Measurements from ENCODE around the gene FXYD1. TPM values are rescaled to one million over a fixed set of nuclear protein-coding genes. Genes with fewer than 3 reads are reported as not detected.

The FXYD1 gene
- total RNA-seq, 1 experiment from 2014 or later, result not detected

GRCh38 chr19:35143818-35144217, 5.2 kb downstream of the FXYD1 start:
- no peak overlapping the region for H3K27ac Mint-ChIP-seq (ENCODE audit: low read depth, unreplicated experiment)
- TF ChIP-seq, protein P1, sequence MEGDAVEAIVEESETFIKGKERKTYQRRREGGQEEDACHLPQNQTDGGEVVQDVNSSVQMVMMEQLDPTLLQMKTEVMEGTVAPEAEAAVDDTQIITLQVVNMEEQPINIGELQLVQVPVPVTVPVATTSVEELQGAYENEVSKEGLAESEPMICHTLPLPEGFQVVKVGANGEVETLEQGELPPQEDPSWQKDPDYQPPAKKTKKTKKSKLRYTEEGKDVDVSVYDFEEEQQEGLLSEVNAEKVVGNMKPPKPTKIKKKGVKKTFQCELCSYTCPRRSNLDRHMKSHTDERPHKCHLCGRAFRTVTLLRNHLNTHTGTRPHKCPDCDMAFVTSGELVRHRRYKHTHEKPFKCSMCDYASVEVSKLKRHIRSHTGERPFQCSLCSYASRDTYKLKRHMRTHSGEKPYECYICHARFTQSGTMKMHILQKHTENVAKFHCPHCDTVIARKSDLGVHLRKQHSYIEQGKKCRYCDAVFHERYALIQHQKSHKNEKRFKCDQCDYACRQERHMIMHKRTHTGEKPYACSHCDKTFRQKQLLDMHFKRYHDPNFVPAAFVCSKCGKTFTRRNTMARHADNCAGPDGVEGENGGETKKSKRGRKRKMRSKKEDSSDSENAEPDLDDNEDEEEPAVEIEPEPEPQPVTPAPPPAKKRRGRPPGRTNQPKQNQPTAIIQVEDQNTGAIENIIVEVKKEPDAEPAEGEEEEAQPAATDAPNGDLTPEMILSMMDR (IDR thresholded peaks at IDR 0.05; ENCODE audit: unreplicated experiment), result no peak
- no peaks in the 10 kb centered on the region for H3K9me3 Mint-ChIP-seq (ENCODE audit: unreplicated experiment)
- ChIA-PET CTCF (interaction anchor here (0.5 to 1.7 kb wide), 5 partner anchors 10 to 205 kb away, joined by 3 to 7 read pairs (median 4); partner anchors contain the start of genes FXYD5 and HAMP), POLR2A (no interaction called here)
- intact Hi-C loops (cut with micrococcal nuclease), result loop anchor here (10.0 kb wide), 1 partner anchor 321 kb away; no protein-coding TSS in a partner anchor
- peaks cover 15% of the 10 kb centered on the region for H3K4me1 Mint-ChIP-seq (ENCODE audit: insufficient read depth, unreplicated experiment)
- H3K4me3 Mint-ChIP-seq (ENCODE audit: unreplicated experiment), result no peak overlapping the region
- BruUV-seq (replicated peaks), result no TSS peak
- no peaks in the 10 kb centered on the region for H3K36me3 Mint-ChIP-seq (ENCODE audit: insufficient read depth, unreplicated experiment)
- peaks cover 19% of the 10 kb centered on the region for H3K27me3 Mint-ChIP-seq (ENCODE audit: insufficient read depth, unreplicated experiment)
- DNase-seq (ENCODE audit: unreplicated experiment), result no peak

- ChIA-PET POLR2A (no interaction called here), CTCF (interaction anchor here (1.7 to 2.3 kb wide), 2 partner anchors 8 to 10 kb away, joined by 7 to 18 read pairs; partner anchors contain the start of gene FXYD5)
- Mint-ChIP-seq H3K4me3 (ENCODE audit: unreplicated experiment) (no peak overlapping the region), H3K4me1 (ENCODE audit: insufficient read depth, unreplicated experiment) (peaks cover 15% of the 10 kb centered on the region), H3K27me3 (ENCODE audit: insufficient read depth, unreplicated experiment) (peaks cover 19% of the 10 kb centered on the region), H3K9me3 (ENCODE audit: unreplicated experiment) (no peaks in the 10 kb centered on the region), H3K27ac (ENCODE audit: low read depth, unreplicated experiment) (no peak overlapping the region), H3K36me3 (ENCODE audit: insufficient read depth, unreplicated experiment) (no peaks in the 10 kb centered on the region)
- BruUV-seq (replicated peaks), result no TSS peak
- TF ChIP-seq, protein P1 (IDR thresholded peaks at IDR 0.05; ENCODE audit: unreplicated experiment), result no peak
- no peak for DNase-seq (ENCODE audit: unreplicated experiment)
- intact Hi-C loops (cut with micrococcal nuclease), result loop anchor here (10.0 kb wide), 1 partner anchor 321 kb away; no protein-coding TSS in a partner anchor
Measured at GRCh38 chr19:35144259-35144599, 5.6 kb downstream of the FXYD1 start.

- peak; percentile 64 for DNase-seq (ENCODE audit: unreplicated experiment)
- TF ChIP-seq, protein P1 (IDR thresholded peaks at IDR 0.05; ENCODE audit: unreplicated experiment), result no peak
- Mint-ChIP-seq H3K27me3 (ENCODE audit: insufficient read depth, unreplicated experiment) (peaks cover 19% of the 10 kb centered on the region), H3K9me3 (ENCODE audit: unreplicated experiment) (no peaks in the 10 kb centered on the region), H3K36me3 (ENCODE audit: insufficient read depth, unreplicated experiment) (no peaks in the 10 kb centered on the region), H3K27ac (ENCODE audit: low read depth, unreplicated experiment) (no peak overlapping the region), H3K4me3 (ENCODE audit: unreplicated experiment) (no peak overlapping the region), H3K4me1 (ENCODE audit: insufficient read depth, unreplicated experiment) (peaks cover 15% of the 10 kb centered on the region)
- intact Hi-C loops (cut with micrococcal nuclease), result loop anchor here (10.0 kb wide), 1 partner anchor 320 kb away; no protein-coding TSS in a partner anchor
- no TSS peak for BruUV-seq (replicated peaks)
- POLR2A ChIA-PET, result no interaction called here
- CTCF ChIA-PET, result interaction anchor here (0.6 to 2.3 kb wide), 5 partner anchors 9 to 350 kb away, joined by 3 to 18 read pairs (median 3); partner anchors contain the start of gene FXYD5
Measured at GRCh38 chr19:35144600-35145436, 6.2 kb downstream of the FXYD1 start.

- no TSS peak for BruUV-seq (replicated peaks)
- H3K4me1 Mint-ChIP-seq (ENCODE audit: insufficient read depth, unreplicated experiment), result peaks cover 8% of the 10 kb centered on the region
- no peaks in the 10 kb centered on the region for H3K36me3 Mint-ChIP-seq (ENCODE audit: insufficient read depth, unreplicated experiment)
- H3K4me3 Mint-ChIP-seq (ENCODE audit: unreplicated experiment), result no peak overlapping the region
- no peak overlapping the region for H3K27ac Mint-ChIP-seq (ENCODE audit: low read depth, unreplicated experiment)
- ChIA-PET CTCF (interaction anchor here (0.6 to 0.9 kb wide), 4 partner anchors 9 to 754 kb away, joined by 3 to 5 read pairs (median 3); no protein-coding TSS in a partner anchor), POLR2A (no interaction called here)
- peaks cover 13% of the 10 kb centered on the region for H3K27me3 Mint-ChIP-seq (ENCODE audit: insufficient read depth, unreplicated experiment)
- intact Hi-C loops (cut with micrococcal nuclease), result loop anchor here (10.0 kb wide), 1 partner anchor 318 kb away; no protein-coding TSS in a partner anchor
- TF ChIP-seq, protein P1 (IDR thresholded peaks at IDR 0.05; ENCODE audit: unreplicated experiment), result no peak
- no peak for DNase-seq (ENCODE audit: unreplicated experiment)
- no peaks in the 10 kb centered on the region for H3K9me3 Mint-ChIP-seq (ENCODE audit: unreplicated experiment)
Measured at GRCh38 chr19:35146746-35147459, 8.3 kb downstream of the FXYD1 start.

Measured in MCF 10A (cell line).